ENCODE results near the gene OR10H5. TPM values are rescaled to one million over a fixed set of nuclear protein-coding genes. Genes with fewer than 3 reads are reported as not detected.

OR10H5 gene
- total RNA-seq (ENCODE audit: unreplicated experiment): not detected
- long read RNA-seq: 0 reads

GRCh38 chr19:15787611-15788155 is at the start of gene OR10H5:
OR10H5 (plus strand) TSS chr19:15787661; CDS start chr19:15794049, 6,388 bp downstream.
- TF ChIP-seq CTCF (IDR thresholded peaks at IDR 0.05; ENCODE audit: unreplicated experiment): no peak
- Mint-ChIP-seq H3K27me3 (ENCODE audit: unreplicated experiment) (peaks cover 4% of the 10 kb centered on the region), H3K4me3 (ENCODE audit: unreplicated experiment) (peak within 1 kb of the TSS; percentile 26), H3K4me1 (ENCODE audit: unreplicated experiment) (no peaks in the 10 kb centered on the region), H3K36me3 (ENCODE audit: low read depth, unreplicated experiment) (peaks cover 4% of the 10 kb centered on the region), H3K9me3 (ENCODE audit: unreplicated experiment) (peaks cover 46% of the 10 kb centered on the region), H3K27ac (ENCODE audit: unreplicated experiment) (no peak within 1 kb of the TSS)
- DNase-seq (ENCODE audit: low spot score): no peak

GRCh38 chr19:15737722-15738121 is 49.7 kb upstream of the OR10H5 start, which contains the start of gene OR10H3:
OR10H3 (plus strand) TSS chr19:15737985; CDS start chr19:15741393, 3,408 bp downstream.
- peaks cover 8% of the 10 kb centered on the region for H3K36me3 Mint-ChIP-seq (ENCODE audit: low read depth, unreplicated experiment)
- H3K9me3 Mint-ChIP-seq (ENCODE audit: unreplicated experiment): peaks cover 46% of the 10 kb centered on the region
- H3K27me3 Mint-ChIP-seq (ENCODE audit: unreplicated experiment): peaks cover 8% of the 10 kb centered on the region
- H3K4me3 Mint-ChIP-seq (ENCODE audit: unreplicated experiment): no peak within 1 kb of the TSS
- DNase-seq (ENCODE audit: low spot score): no peak
- H3K27ac Mint-ChIP-seq (ENCODE audit: unreplicated experiment): no peak within 1 kb of the TSS
- no peak for TF ChIP-seq CTCF (IDR thresholded peaks at IDR 0.05; ENCODE audit: unreplicated experiment)
- no peaks in the 10 kb centered on the region for H3K4me1 Mint-ChIP-seq (ENCODE audit: unreplicated experiment)

GRCh38 chr19:15740785-15741184 is 46.7 kb upstream of the OR10H5 start:
- Mint-ChIP-seq H3K9me3 (ENCODE audit: unreplicated experiment) (peaks cover 27% of the 10 kb centered on the region), H3K27me3 (ENCODE audit: unreplicated experiment) (peaks cover 4% of the 10 kb centered on the region), H3K4me3 (ENCODE audit: unreplicated experiment) (no peak overlapping the region), H3K27ac (ENCODE audit: unreplicated experiment) (no peak overlapping the region), H3K36me3 (ENCODE audit: low read depth, unreplicated experiment) (peaks cover 8% of the 10 kb centered on the region), H3K4me1 (ENCODE audit: unreplicated experiment) (no peaks in the 10 kb centered on the region)
- no peak for TF ChIP-seq CTCF (IDR thresholded peaks at IDR 0.05; ENCODE audit: unreplicated experiment)
- DNase-seq (ENCODE audit: low spot score): no peak

GRCh38 chr19:15748239-15748638 is 39.2 kb upstream of the OR10H5 start:
- Mint-ChIP-seq H3K36me3 (ENCODE audit: low read depth, unreplicated experiment) (peaks cover 10% of the 10 kb centered on the region), H3K27ac (ENCODE audit: unreplicated experiment) (no peak overlapping the region), H3K27me3 (ENCODE audit: unreplicated experiment) (no peaks in the 10 kb centered on the region), H3K4me1 (ENCODE audit: unreplicated experiment) (no peaks in the 10 kb centered on the region), H3K4me3 (ENCODE audit: unreplicated experiment) (no peak overlapping the region), H3K9me3 (ENCODE audit: unreplicated experiment) (peaks cover 39% of the 10 kb centered on the region)
- TF ChIP-seq CTCF (IDR thresholded peaks at IDR 0.05; ENCODE audit: unreplicated experiment): no peak
- DNase-seq (ENCODE audit: low spot score): no peak

- Mint-ChIP-seq H3K4me1 (ENCODE audit: unreplicated experiment) (no peaks in the 10 kb centered on the region), H3K9me3 (ENCODE audit: unreplicated experiment) (peaks cover 34% of the 10 kb centered on the region), H3K36me3 (ENCODE audit: low read depth, unreplicated experiment) (peaks cover 4% of the 10 kb centered on the region), H3K27ac (ENCODE audit: unreplicated experiment) (no peak overlapping the region), H3K27me3 (ENCODE audit: unreplicated experiment) (peaks cover 4% of the 10 kb centered on the region), H3K4me3 (ENCODE audit: unreplicated experiment) (no peak overlapping the region)
- no peak for DNase-seq (ENCODE audit: low spot score)
- TF ChIP-seq CTCF (IDR thresholded peaks at IDR 0.05; ENCODE audit: unreplicated experiment): no peak
Measured at GRCh38 chr19:15758379-15758778, 29.1 kb upstream of the OR10H5 start.
